Measurements from ENCODE around the gene NEK6. TPM values are rescaled to one million over a fixed set of nuclear protein-coding genes. Genes with fewer than 3 reads are reported as not detected.

Gene NEK6
- total RNA-seq, 1 donor from 2014 or later = 43.9 TPM

DNA sequence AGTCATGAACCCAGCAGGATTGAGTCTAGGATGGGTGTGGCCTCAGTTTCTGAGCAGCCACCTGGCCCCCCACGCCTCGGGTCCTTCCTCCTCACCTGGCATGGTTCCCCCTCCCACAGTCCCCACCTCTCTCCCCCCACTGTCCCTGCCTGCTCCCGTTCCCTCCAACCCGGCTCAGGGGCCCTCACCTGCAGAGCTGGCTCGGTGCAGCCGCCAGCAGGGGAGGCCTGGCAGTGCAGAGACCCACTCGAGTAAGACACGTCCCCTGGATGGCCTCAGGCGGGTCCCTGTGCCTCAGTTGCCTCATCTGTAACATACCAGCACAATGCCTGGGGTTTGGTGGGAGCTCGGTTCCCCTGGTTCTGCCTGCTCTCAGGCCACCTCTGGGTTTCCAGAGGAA is 66.2 kb downstream of the NEK6 start:
- Mint-ChIP-seq H3K4me1 (ENCODE audit: unreplicated experiment) (no peaks in the 10 kb centered on the region), H3K27ac (ENCODE audit: unreplicated experiment) (no peak overlapping the region), H3K36me3 (ENCODE audit: low read depth, unreplicated experiment) (peaks cover 4% of the 10 kb centered on the region), H3K27me3 (ENCODE audit: unreplicated experiment) (peaks cover 18% of the 10 kb centered on the region), H3K9me3 (ENCODE audit: unreplicated experiment) (no peaks in the 10 kb centered on the region), H3K4me3 (ENCODE audit: unreplicated experiment) (no peak overlapping the region)
- no peak for DNase-seq (ENCODE audit: low spot score)
- TF ChIP-seq CTCF (IDR thresholded peaks at IDR 0.05; ENCODE audit: unreplicated experiment) = no peak

DNA sequence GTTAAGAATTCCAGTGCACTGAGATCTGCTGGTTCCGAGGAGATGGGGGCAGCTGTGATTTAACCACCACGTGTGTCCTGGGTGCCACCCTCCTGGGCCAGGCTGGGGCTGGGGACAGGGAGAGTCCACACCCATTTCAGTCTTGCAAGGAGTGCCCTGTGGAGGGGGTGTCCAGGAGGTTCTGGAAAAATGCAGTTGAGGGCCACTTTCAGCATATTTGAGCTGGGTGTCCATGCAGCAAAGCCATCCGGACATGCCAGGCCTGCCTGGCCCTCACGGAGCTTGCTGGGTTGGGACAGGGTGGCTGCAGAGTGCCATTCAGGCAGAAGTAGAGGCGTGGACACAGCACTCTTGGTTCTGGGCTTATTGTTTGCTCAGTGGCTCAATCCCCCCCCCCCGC is 68.1 kb downstream of the NEK6 start:
- Mint-ChIP-seq H3K27ac (ENCODE audit: unreplicated experiment) (no peak overlapping the region), H3K4me1 (ENCODE audit: unreplicated experiment) (peaks cover 3% of the 10 kb centered on the region), H3K4me3 (ENCODE audit: unreplicated experiment) (no peak overlapping the region), H3K36me3 (ENCODE audit: low read depth, unreplicated experiment) (peaks cover 10% of the 10 kb centered on the region), H3K9me3 (ENCODE audit: unreplicated experiment) (no peaks in the 10 kb centered on the region), H3K27me3 (ENCODE audit: unreplicated experiment) (peaks cover 17% of the 10 kb centered on the region)
- DNase-seq (ENCODE audit: low spot score) = no peak
- TF ChIP-seq CTCF (IDR thresholded peaks at IDR 0.05; ENCODE audit: unreplicated experiment) = no peak

- TF ChIP-seq CTCF (IDR thresholded peaks at IDR 0.05; ENCODE audit: unreplicated experiment) = no peak
- peaks cover 3% of the 10 kb centered on the region for H3K4me1 Mint-ChIP-seq (ENCODE audit: unreplicated experiment)
- no peaks in the 10 kb centered on the region for H3K9me3 Mint-ChIP-seq (ENCODE audit: unreplicated experiment)
- no peak overlapping the region for H3K27ac Mint-ChIP-seq (ENCODE audit: unreplicated experiment)
- peaks cover 17% of the 10 kb centered on the region for H3K27me3 Mint-ChIP-seq (ENCODE audit: unreplicated experiment)
- H3K36me3 Mint-ChIP-seq (ENCODE audit: low read depth, unreplicated experiment) = peaks cover 10% of the 10 kb centered on the region
- DNase-seq (ENCODE audit: low spot score) = no peak
- no peak overlapping the region for H3K4me3 Mint-ChIP-seq (ENCODE audit: unreplicated experiment)
Observed at GRCh38 chr9:124326378-124326777, 68.6 kb downstream of the NEK6 start.

- Mint-ChIP-seq H3K27ac (ENCODE audit: unreplicated experiment) (no peak overlapping the region), H3K4me1 (ENCODE audit: unreplicated experiment) (peaks cover 3% of the 10 kb centered on the region), H3K27me3 (ENCODE audit: unreplicated experiment) (peaks cover 15% of the 10 kb centered on the region), H3K4me3 (ENCODE audit: unreplicated experiment) (no peak overlapping the region), H3K36me3 (ENCODE audit: low read depth, unreplicated experiment) (peaks cover 10% of the 10 kb centered on the region), H3K9me3 (ENCODE audit: unreplicated experiment) (no peaks in the 10 kb centered on the region)
- no peak for DNase-seq (ENCODE audit: low spot score)
- no peak for TF ChIP-seq CTCF (IDR thresholded peaks at IDR 0.05; ENCODE audit: unreplicated experiment)
Observed at GRCh38 chr9:124327491-124327890, 69.7 kb downstream of the NEK6 start.

GRCh38 chr9:124328285-124328684 is 70.5 kb downstream of the NEK6 start:
- no peak for DNase-seq (ENCODE audit: low spot score)
- Mint-ChIP-seq H3K4me1 (ENCODE audit: unreplicated experiment) (peaks cover 3% of the 10 kb centered on the region), H3K9me3 (ENCODE audit: unreplicated experiment) (no peaks in the 10 kb centered on the region), H3K27me3 (ENCODE audit: unreplicated experiment) (peaks cover 11% of the 10 kb centered on the region), H3K4me3 (ENCODE audit: unreplicated experiment) (no peak overlapping the region), H3K36me3 (ENCODE audit: low read depth, unreplicated experiment) (peaks cover 6% of the 10 kb centered on the region), H3K27ac (ENCODE audit: unreplicated experiment) (no peak overlapping the region)
- TF ChIP-seq CTCF (IDR thresholded peaks at IDR 0.05; ENCODE audit: unreplicated experiment) = no peak
